Immature natural killer cell (primary cell): ENCODE results near the gene PROX1. TPM values are rescaled to one million over a fixed set of nuclear protein-coding genes. Genes with fewer than 3 reads are reported as not detected.

Experiments used
- DNase-seq, 3 donors: peaks; one replicate each; pipeline ENCODE4 v3.0.0; 2022; ENCODE audit warnings: mixed read lengths in 1 of 3
- H3K27ac Mint-ChIP-seq, 6 donors: one replicate each; pipeline ENCODE4 v1.8.0; 2020; ENCODE audit warnings: mixed read lengths in 6 of 6, mild to moderate bottlenecking in 5 of 6, inconsistent platforms in 4 of 6, moderate library complexity in 3 of 6
- H3K27me3 Mint-ChIP-seq, 3 donors: one replicate each; pipeline ENCODE4 v1.8.0; 2020 to 2021; ENCODE audit warnings: low read depth in 3 of 3, mild to moderate bottlenecking in 3 of 3, mixed read lengths in 3 of 3, moderate library complexity in 3 of 3, inconsistent platforms in 1 of 3
- H3K36me3 Mint-ChIP-seq, 3 donors: one replicate each; pipeline ENCODE4 v1.8.0; 2020; ENCODE audit warnings: mixed read lengths in 3 of 3, inconsistent platforms in 2 of 3, mild to moderate bottlenecking in 2 of 3
- H3K4me1 Mint-ChIP-seq, 2 donors: one replicate each; pipeline ENCODE4 v1.8.0; 2020; ENCODE audit warnings: inconsistent platforms in 2 of 2, mild to moderate bottlenecking in 2 of 2, mixed read lengths in 2 of 2, moderate library complexity in 1 of 2
- H3K4me3 Mint-ChIP-seq, 5 donors: one replicate each; pipeline ENCODE4 v1.8.0; 2020; ENCODE audit warnings: mild to moderate bottlenecking in 5 of 5, mixed read lengths in 5 of 5, inconsistent platforms in 3 of 5, moderate library complexity in 3 of 5
- H3K9me3 Mint-ChIP-seq, 6 donors: one replicate each; pipeline ENCODE4 v1.8.0; 2020; ENCODE audit warnings: mild to moderate bottlenecking in 6 of 6, mixed read lengths in 6 of 6, inconsistent platforms in 4 of 6, moderate library complexity in 3 of 6
- polyA plus RNA-seq, 3 donors: library from polyadenylated mRNA; unstranded; fragments of 300-500 nt; fragmentation: Illumina TruSeq; gene quantifications; one replicate each; pipeline ENCODE4 v1.2.3, GENCODE V29; 2021

The PROX1 gene
- polyA plus RNA-seq, 3 donors from 2014 or later: not detected

GRCh38 chr1:214028095-214028494, 40.3 kb downstream of the PROX1 start:
- no peak for DNase-seq
- Mint-ChIP-seq H3K4me3 (no peak overlapping the region), H3K27me3 (peaks cover 0 to 15% (median 6%) of the 10 kb centered on the region in 3 donors), H3K4me1 (no peaks in the 10 kb centered on the region), H3K9me3 (peaks cover 0 to 3% (median under 1%) of the 10 kb centered on the region in 6 donors), H3K27ac (no peak overlapping the region), H3K36me3 (no peaks in the 10 kb centered on the region)

- Mint-ChIP-seq H3K27ac (no peak overlapping the region), H3K4me3 (no peak overlapping the region), H3K27me3 (peaks cover 0 to 15% (median 6%) of the 10 kb centered on the region in 3 donors), H3K9me3 (peaks cover 0 to 3% (median under 1%) of the 10 kb centered on the region in 6 donors), H3K36me3 (no peaks in the 10 kb centered on the region), H3K4me1 (no peaks in the 10 kb centered on the region)
- no peak for DNase-seq
Measured at GRCh38 chr1:214028649-214029406, 41.1 kb downstream of the PROX1 start.

GRCh38 chr1:214029796-214030195, 42.0 kb downstream of the PROX1 start:
- peaks cover 0 to 3% (median 0%) of the 10 kb centered on the region in 6 donors for H3K9me3 Mint-ChIP-seq
- H3K27ac Mint-ChIP-seq: no peak overlapping the region
- no peak overlapping the region for H3K4me3 Mint-ChIP-seq
- no peak for DNase-seq
- no peaks in the 10 kb centered on the region for H3K4me1 Mint-ChIP-seq
- no peaks in the 10 kb centered on the region for H3K36me3 Mint-ChIP-seq
- peaks cover 3 to 11% (median 9%) of the 10 kb centered on the region in 3 donors for H3K27me3 Mint-ChIP-seq

- no peaks in the 10 kb centered on the region for H3K36me3 Mint-ChIP-seq
- H3K27me3 Mint-ChIP-seq: peaks cover 3 to 9% (median 9%) of the 10 kb centered on the region in 3 donors
- H3K9me3 Mint-ChIP-seq: peaks cover 0 to 3% (median 0%) of the 10 kb centered on the region in 6 donors
- H3K27ac Mint-ChIP-seq: no peak overlapping the region
- H3K4me3 Mint-ChIP-seq: no peak overlapping the region
- H3K4me1 Mint-ChIP-seq: no peaks in the 10 kb centered on the region
- no peak for DNase-seq
Measured at GRCh38 chr1:214031267-214031650, 43.5 kb downstream of the PROX1 start.

- Mint-ChIP-seq H3K36me3 (no peaks in the 10 kb centered on the region), H3K4me1 (no peaks in the 10 kb centered on the region), H3K9me3 (peaks cover 0 to 2% (median 0%) of the 10 kb centered on the region in 6 donors), H3K27ac (no peak overlapping the region), H3K4me3 (no peak overlapping the region), H3K27me3 (peaks cover 3 to 10% (median 6%) of the 10 kb centered on the region in 3 donors)
- DNase-seq: no peak
Measured at GRCh38 chr1:214037468-214037867, 49.7 kb downstream of the PROX1 start.

- DNase-seq: no peak
- Mint-ChIP-seq H3K9me3 (peaks cover 0 to 2% (median under 1%) of the 10 kb centered on the region in 6 donors), H3K4me3 (no peak overlapping the region), H3K36me3 (no peaks in the 10 kb centered on the region), H3K27me3 (peaks cover 3 to 12% (median 5%) of the 10 kb centered on the region in 3 donors), H3K4me1 (no peaks in the 10 kb centered on the region), H3K27ac (no peak overlapping the region)
Measured at GRCh38 chr1:214039394-214040018, 51.7 kb downstream of the PROX1 start.

GRCh38 chr1:214043167-214043566, 55.4 kb downstream of the PROX1 start:
- DNase-seq: no peak
- Mint-ChIP-seq H3K36me3 (no peaks in the 10 kb centered on the region), H3K27ac (no peak overlapping the region), H3K4me1 (no peaks in the 10 kb centered on the region), H3K27me3 (peaks cover 2 to 14% (median 5%) of the 10 kb centered on the region in 3 donors), H3K9me3 (peaks cover 0 to 7% (median 4%) of the 10 kb centered on the region in 6 donors), H3K4me3 (no peak overlapping the region)

- no peak overlapping the region for H3K4me3 Mint-ChIP-seq
- H3K4me1 Mint-ChIP-seq: no peaks in the 10 kb centered on the region
- H3K27ac Mint-ChIP-seq: no peak overlapping the region
- peaks cover 2 to 10% (median 5%) of the 10 kb centered on the region in 3 donors for H3K27me3 Mint-ChIP-seq
- H3K9me3 Mint-ChIP-seq: peaks cover 0 to 7% (median 4%) of the 10 kb centered on the region in 6 donors
- no peak for DNase-seq
- H3K36me3 Mint-ChIP-seq: no peaks in the 10 kb centered on the region
Measured at GRCh38 chr1:214044438-214045214, 56.9 kb downstream of the PROX1 start.

- Mint-ChIP-seq H3K27ac (no peak overlapping the region), H3K27me3 (peaks cover 0 to 7% (median 3%) of the 10 kb centered on the region in 3 donors), H3K4me1 (no peaks in the 10 kb centered on the region), H3K36me3 (no peaks in the 10 kb centered on the region), H3K9me3 (peaks cover 0 to 9% (median 4%) of the 10 kb centered on the region in 6 donors), H3K4me3 (no peak overlapping the region)
- DNase-seq: no peak
Measured at GRCh38 chr1:214050513-214051401, 63.0 kb downstream of the PROX1 start.

- Mint-ChIP-seq H3K4me3 (no peak overlapping the region), H3K36me3 (no peaks in the 10 kb centered on the region), H3K27me3 (peaks cover 0 to 7% (median 3%) of the 10 kb centered on the region in 3 donors), H3K9me3 (peaks cover 0 to 9% (median 4%) of the 10 kb centered on the region in 6 donors), H3K27ac (no peak overlapping the region), H3K4me1 (no peaks in the 10 kb centered on the region)
- DNase-seq: no peak
Measured at GRCh38 chr1:214051786-214052185, 64.0 kb downstream of the PROX1 start.

- peaks cover 0 to 5% (median 2%) of the 10 kb centered on the region in 3 donors for H3K27me3 Mint-ChIP-seq
- H3K9me3 Mint-ChIP-seq: peaks cover 0 to 6% (median 5%) of the 10 kb centered on the region in 6 donors
- H3K4me1 Mint-ChIP-seq: no peaks in the 10 kb centered on the region
- DNase-seq: no peak
- H3K36me3 Mint-ChIP-seq: no peaks in the 10 kb centered on the region
- H3K27ac Mint-ChIP-seq: no peak overlapping the region
- H3K4me3 Mint-ChIP-seq: no peak overlapping the region
Measured at GRCh38 chr1:214058076-214058475, 70.3 kb downstream of the PROX1 start.

GRCh38 chr1:214066190-214066589, 78.4 kb downstream of the PROX1 start:
- H3K4me1 Mint-ChIP-seq: no peaks in the 10 kb centered on the region

GRCh38 chr1:214066936-214067335, 79.2 kb downstream of the PROX1 start:
- no peak overlapping the region for H3K27ac Mint-ChIP-seq

More at GRCh38 chr1:214066190-214066589, 78.4 kb downstream of the PROX1 start:
- no peak overlapping the region for H3K27ac Mint-ChIP-seq
- peaks cover 0 to 7% (median 5%) of the 10 kb centered on the region in 6 donors for H3K9me3 Mint-ChIP-seq
- no peak overlapping the region for H3K4me3 Mint-ChIP-seq
- peaks cover 0 to 7% (median 0%) of the 10 kb centered on the region in 3 donors for H3K27me3 Mint-ChIP-seq
- DNase-seq: no peak
- H3K36me3 Mint-ChIP-seq: no peaks in the 10 kb centered on the region

More at GRCh38 chr1:214066936-214067335, 79.2 kb downstream of the PROX1 start:
- H3K4me3 Mint-ChIP-seq: no peak overlapping the region
- H3K9me3 Mint-ChIP-seq: peaks cover 0 to 6% (median 0%) of the 10 kb centered on the region in 6 donors
- H3K27me3 Mint-ChIP-seq: peaks cover 0 to 2% (median 0%) of the 10 kb centered on the region in 3 donors
- H3K36me3 Mint-ChIP-seq: no peaks in the 10 kb centered on the region
- no peaks in the 10 kb centered on the region for H3K4me1 Mint-ChIP-seq
- no peak for DNase-seq
